Stimulated activated CD8-positive, alpha-beta memory T cell treated with anti-CD3 and anti-CD28 coated beads, Interleukin-2, amount 100 ng/mL, for 1 hour (primary cell): ENCODE data around the gene CYP2F1.
A peak's percentile ranks its signal among the peaks of the same experiment; 100 is the strongest.
"Not testable (repeated sequence)": the region's sequence is repeated elsewhere in the genome, so short reads cannot be mapped to it uniquely, and the experiment has no call there.

ENCODE experiments used
- DNase-seq, 2 donors: peaks; one replicate each; pipeline ENCODE4 v3.0.0-alpha.2; 2020; ENCODE audit warnings: low read depth in 2 of 2

The CYP2F1 gene

DNA sequence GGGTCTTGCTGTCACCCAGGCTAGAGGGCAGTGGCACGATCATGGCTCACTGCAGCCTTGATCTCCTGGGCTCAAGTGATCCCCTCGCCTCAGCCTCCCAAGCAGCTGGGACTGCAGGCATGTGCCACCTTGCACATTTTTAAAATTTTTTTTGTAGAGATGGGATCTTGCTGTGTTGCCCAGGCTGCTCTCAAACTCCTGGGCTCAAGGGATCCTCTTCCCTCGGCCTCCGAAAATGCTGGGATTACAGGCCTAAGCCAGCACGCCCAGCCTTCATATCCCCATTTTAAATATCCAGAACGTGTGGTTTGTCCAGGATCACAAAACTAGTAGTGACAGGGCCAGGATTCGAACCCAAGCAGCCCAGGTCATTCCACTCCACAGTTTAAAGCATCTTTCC lies 13.1 kb downstream of the CYP2F1 start:
- not testable (repeated sequence) for DNase-seq

DNA sequence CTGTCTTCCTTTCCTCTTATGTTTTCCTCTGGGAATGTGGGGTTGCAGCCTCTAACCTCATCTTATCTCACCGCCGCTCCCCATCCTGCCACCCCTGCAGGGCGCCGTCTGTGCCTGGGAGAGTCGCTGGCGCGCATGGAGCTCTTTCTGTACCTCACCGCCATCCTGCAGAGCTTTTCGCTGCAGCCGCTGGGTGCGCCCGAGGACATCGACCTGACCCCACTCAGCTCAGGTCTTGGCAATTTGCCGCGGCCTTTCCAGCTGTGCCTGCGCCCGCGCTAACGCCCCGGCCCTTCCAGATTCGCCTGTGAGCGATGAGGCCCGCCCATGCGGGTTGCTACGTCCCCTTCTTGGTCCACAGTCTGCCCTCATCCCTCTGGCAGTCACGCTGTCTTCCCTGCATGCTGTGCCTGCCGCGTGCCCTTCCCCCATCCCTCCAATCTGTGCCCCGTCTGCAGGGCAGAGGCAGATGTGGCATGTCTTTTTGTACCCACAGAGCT lies 13.6 kb downstream of the CYP2F1 start:
- peak; percentile 34 to 48 for DNase-seq

DNA sequence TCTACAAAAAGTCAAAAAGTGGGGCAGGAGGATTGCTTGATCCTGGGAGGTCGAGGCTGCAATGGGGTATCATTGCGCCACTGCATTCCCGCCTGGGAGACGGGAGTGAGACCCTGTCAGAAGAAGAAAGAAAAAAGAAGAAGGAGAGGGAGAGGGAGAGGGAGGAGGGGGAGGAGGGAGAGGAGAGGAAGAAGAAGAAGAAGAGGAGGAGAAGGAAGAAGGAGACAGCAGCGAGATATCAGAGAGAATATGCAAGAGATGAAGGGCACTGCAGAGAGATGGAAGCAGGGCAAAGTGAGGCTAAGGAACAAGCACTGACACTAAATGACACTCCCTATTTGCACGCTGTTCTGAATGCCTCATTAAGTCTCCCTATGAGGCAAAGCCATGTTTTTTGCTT lies 14.5 kb downstream of the CYP2F1 start:
- DNase-seq = no peak

DNA sequence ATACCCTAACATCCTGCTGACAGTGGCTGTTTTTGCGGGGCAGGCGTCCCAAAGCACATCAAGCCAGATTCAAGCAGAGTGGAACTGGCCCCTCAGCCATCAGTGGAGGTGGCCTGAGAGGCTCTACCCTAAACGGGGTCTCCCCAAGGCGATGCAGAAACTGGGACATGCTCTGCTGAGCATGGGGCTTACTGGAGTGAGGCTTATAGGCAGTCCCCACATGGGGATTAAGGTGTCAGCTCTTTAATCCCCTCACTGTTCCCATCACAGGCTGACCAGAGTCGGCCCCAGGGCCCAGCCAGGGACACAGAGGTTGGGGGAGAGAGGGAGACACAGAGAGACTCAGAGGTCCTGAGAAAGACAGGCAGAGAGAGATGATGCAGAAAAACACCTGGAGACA lies 17.0 kb downstream of the CYP2F1 start:
- DNase-seq = no peak

DNA sequence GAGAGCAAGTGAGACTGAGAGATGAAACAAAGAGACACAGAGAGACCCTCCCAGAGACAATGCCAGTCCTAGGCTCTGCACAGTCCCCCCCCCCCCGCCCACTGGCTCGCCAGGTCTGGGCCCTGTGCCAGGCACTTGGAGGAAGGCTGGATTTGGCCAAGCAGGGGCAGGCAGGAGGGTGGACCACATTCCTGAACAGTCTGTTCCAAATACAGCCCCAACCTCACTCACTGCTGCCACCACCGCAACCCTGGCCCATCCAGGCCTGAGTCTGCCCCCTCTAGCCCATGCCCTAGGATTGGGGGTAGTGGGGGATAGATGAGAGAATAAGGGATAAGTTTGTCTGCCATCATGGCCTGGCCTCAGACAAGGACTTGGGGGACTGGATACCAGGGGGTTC lies 19.0 kb downstream of the CYP2F1 start:
- no peak for DNase-seq

DNA sequence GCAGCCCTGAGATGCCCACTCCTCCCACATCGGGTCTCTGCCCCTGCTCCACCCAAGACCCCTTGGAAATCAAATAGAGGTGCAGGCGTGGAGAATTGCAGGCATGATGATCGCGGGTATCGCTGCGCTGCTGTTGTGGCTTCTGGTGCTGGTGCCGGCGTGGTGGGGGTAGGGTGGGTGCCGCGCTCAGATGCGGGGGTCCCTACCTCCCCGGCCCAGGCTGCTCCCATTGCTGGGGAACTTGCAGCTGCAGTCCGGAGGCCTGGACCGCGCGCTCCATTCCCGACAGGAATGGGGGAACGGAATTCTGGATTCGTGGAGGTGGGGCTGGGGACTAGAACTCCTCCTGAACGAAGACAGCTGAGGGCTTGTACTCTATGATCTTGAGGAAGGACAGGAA lies 20.4 kb downstream of the CYP2F1 start:
- no peak for DNase-seq

DNA sequence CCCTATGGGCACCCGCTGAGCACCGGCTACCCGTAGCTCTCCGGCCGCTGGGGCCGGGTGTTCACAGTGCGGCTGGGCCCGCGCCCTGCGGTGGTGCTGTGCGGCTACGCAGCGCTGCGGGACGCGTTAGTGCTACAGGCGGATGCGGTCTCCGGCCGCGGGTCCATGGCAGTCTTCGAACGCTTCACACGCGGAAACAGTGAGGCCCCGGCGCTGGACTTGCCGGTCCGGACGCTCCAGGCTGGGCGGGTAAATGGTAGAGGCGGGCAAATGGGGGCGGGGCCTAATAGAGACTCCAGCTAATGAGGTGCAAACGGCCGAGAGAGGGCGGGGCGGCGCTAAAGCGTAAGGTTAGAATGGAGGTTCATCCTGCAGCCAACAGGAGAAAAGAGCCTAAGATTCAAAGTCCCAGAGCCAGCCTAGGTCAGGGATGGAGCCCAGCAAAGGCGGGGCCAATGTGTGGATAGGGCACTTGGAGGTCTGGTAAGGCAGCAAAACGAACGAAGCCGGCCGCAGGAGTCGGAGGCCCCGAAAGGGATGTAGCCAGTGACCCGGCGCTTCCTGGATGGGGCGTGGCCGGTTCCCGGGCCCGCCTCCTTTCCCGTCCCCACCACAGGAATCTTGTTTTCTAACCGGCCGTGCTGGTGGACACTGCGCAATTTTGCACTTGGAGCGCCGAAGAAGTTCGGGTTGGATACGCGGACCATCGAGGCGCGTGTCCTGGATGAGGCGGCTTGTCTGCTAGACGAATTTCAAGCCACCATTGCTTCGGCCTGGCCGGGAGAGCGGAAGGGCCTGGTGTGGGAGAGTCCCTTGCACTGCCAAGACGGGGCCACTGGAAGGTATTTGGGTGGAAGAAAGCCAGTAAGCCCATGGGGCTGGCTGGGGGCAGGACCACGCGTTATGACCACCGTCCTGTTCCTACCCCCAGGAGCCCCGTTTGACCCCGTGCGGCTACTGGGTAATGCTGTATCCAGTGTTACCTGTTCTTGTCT lies 21.5 kb downstream of the CYP2F1 start:
- DNase-seq = not testable (repeated sequence)

DNA sequence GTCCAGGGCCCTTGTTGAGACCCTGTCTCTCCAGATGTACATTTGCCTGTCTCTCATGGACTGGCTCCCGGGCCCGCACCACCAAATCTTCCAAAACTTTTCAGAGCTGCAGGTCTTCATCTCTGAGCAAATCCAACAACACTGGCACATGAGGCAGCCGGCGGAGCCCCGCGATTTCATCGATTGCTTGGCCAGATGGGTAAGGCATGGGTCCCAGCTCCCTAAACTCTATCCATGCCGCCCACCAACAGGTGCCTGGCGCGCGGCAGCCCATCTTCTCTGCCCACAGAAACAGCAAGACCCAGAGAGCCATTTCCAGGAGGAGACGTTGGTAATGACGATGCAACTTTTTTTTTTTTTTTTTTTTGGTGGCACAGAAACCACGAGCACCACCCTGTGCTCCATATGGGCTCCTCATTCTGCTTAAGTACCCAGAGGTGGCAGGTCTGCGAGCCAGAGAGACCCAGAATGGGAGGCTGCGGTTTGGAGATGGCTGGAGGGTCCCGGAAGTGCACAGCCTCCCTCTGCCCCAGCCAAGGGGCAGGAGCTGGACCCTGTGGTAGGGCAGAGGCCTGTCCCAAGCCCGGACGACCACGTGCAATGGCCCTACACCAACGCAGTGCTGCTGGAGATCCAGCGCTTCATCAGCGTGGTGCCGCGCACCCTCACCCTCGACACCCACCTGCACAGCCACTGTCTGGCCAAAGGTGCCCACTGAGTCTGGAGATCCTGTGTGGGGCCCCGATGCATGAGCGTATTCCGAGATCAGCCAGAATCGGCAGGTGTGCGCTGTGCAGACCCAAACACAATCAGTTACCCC lies 22.6 kb downstream of the CYP2F1 start:
- DNase-seq = no peak

DNA sequence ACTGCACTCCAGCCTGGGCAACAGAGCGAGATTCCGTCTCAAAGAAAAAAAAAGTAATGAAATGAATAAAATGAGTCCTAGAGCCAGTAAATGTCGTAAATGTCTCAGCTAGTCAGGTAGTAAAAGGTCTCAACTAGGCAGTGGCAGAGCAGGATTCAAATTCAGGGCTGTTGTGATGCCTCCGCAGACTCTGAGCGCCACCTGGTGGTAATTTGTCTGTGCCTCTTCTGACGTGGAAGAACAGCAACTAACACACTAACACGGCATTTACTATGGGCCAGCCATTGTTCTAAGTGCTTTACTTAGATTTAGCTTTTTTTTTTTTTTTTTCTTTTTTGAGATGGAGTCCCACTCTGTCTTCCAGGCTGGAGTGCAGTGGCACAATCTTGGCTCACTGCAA lies 30.2 kb downstream of the CYP2F1 start:
- DNase-seq = peak; percentile 75 to 81

DNA sequence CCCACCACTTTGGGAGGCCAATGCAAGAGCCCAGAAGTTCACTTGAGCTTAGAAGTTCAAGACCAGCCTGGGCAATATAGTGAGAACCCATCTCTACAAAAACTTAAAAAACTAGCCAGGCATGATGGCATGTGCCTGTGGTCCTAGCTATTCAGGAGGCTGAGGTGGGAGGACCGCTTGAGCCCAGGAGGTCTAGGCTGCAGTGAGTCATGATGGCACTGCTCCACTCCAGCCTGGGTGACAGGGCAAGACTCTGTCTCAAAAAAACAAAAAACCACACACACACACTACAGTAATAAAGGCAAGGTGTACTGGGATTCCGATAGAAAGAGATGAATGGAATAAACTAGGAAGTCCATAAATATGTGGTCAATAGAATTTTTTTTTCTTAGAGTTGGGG lies 35.6 kb downstream of the CYP2F1 start:
- DNase-seq = no peak

DNA sequence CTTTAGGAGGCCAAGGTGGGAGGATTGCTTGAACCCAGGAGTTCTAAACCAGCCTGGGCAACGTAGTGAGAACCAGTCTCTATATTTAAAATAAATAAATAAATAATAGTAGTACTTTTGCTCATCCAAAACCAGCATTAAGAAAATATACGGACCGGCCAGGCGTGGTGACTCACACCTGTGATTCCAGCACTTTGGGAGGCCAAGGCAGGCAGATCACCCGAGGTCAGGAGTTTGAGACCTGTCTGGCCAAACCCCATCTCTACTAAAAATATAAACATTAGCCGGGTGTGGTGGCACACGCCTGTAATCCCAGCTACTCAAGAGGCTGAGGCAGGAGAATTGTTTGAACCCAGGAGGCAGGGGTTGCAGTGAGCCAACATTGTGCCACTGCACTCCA lies 36.8 kb downstream of the CYP2F1 start:
- not testable (repeated sequence) for DNase-seq

DNA sequence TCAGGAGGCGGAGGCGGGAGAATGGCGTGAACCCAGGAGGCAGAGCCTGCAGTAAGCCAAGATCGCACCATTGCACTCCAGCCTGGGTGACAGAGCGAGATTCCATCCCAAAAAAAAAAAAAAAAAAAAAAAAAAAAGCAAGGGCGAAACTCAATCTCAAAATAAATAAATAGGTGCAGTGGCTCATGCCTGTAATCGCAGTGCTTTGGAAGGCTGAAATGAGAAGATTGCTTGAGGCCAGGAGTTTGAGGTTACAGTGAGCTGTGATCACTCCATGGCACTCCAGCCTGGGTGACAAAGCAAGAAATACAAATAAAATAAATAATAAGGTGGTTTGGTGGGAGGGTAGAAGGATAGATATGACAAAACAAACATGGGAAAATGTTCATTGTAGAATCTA lies 39.8 kb downstream of the CYP2F1 start:
- DNase-seq = no peak

DNA sequence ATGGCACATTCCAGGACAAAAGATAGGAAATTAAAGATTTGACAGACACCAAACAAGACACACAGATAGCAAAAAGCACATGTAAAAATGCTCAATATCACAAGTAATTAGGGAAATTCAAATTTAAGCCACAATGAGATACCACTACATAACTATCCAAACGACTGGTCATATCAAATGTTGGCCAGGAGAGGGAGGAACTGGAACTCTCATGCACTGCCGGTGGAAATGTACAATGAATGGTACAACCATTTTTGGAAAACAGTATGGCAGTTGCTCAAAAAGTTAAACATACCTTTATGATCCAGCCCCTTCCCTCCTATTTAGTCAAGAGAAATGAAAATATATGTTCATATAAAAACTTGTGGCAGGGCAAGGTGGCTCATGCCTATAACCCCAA lies 42.0 kb downstream of the CYP2F1 start:
- DNase-seq = no peak

DNA sequence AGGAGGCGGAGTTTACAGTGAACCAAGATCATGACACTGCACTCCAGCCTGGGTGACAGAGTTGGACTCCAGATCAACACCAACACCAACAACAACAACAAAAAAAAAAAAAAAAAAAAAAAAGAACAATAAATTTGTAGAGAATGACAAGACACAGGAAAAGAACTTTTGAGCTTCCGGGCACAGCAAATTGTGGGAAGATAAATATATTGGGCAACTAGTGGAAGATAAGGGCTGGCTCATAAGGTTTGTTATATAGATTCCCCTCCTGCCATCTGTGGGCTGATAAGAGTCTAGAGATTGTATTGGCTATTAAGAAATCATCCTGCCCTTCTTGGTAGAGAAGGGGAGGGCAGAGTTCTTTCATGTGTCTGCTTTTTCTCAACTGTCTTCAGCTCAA lies 45.6 kb downstream of the CYP2F1 start:
- DNase-seq = no peak

DNA sequence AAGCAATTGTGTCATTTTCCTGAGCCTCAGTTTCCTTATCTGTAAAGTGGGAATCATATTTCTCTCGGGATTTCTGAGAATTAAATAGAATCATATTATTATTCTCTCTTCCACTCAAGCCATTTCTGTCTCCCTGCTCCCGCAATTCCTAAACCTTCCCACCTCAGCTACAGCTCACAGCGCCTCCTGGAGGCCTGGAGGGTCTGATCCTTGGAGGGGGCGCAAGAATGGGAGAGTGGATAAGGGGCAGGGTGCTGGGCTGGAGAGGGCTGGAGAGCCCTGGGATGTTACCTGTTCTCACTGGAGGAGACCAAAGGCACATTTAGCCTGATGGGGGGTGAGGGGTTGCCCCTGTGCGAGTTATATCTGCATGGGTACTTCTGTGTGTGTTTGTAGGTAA lies 47.7 kb downstream of the CYP2F1 start:
- DNase-seq = no peak

DNA sequence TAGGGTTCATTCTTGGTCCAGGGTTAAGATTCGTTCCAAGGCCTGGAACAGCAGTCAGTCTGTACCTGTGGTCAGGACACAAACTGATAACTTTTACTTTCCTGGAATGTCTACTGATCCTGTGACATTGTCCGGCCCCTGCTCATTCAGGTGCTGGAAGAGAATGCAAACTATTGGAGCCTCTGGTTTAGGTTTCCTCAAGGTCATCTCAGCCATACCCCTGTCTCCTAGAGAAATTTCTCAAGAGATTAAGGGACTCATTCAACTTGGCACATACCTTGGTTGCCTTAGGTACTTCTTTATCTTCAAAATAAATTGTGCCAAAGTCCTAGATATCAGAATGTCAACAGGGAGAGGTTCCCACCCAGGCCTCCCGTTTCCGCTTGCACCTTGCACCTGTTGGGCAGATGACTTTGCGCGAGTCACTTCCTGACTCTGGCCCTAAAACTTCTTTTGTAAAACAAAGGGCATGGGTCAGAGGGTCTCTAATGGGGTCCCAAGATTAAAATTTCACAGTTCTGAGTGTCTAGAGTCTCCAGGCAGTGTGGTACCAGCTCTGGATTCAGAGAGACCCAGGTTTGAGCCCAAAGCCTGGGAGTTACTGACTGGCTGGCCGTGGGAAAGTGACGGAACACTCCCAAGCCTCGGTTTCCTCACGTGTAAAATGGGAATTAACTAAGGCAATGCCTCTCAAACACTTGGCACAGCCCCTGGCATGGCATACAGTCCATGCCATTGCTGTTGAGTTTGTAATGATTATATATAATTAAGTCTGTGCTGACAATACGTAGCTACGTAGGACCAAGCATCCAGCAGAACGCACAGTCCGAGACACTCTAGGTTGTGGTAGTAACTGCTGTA lies 52.9 kb downstream of the CYP2F1 start:
- DNase-seq = no peak

DNA sequence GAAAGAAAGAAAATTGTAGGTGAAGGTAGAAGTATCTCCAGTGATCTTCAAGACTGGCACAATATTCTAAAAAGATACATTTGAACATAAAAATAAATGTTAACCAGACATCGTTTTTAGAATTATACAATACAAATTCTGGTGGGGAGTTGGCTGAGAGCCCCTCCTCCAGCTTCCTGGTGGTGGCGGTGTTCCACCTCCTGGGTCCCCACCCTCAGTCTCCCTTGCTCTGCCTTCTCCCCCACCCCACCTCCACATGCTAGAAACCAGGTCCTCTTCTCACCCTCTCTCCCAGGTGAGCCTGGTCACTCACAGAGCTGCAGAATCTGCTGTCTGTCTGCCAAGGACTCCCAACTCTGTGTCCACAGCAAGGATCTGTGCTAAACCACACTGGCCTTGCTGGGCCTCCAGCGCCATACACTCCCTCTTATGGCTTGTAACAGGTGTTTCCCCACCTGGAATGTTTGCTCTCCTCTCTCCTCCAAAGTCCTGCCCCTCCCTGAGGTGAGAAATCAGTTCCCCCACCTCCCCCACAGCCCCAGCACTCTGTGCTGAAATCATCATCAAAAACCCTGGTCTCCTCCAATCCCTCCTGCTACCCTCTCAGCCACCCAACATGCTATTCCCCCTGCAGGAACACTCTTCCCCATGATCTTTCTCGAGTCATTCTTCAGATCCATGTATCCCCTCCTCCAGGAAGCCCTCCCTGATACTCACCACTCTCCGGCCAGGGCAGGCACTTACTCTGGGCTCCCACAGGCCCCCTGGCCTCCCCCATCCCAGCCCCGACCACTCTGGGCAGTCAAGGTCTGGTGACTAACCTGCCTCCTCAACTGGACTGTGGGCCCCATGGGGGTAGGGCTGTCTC lies 58.3 kb downstream of the CYP2F1 start:
- no peak for DNase-seq

DNA sequence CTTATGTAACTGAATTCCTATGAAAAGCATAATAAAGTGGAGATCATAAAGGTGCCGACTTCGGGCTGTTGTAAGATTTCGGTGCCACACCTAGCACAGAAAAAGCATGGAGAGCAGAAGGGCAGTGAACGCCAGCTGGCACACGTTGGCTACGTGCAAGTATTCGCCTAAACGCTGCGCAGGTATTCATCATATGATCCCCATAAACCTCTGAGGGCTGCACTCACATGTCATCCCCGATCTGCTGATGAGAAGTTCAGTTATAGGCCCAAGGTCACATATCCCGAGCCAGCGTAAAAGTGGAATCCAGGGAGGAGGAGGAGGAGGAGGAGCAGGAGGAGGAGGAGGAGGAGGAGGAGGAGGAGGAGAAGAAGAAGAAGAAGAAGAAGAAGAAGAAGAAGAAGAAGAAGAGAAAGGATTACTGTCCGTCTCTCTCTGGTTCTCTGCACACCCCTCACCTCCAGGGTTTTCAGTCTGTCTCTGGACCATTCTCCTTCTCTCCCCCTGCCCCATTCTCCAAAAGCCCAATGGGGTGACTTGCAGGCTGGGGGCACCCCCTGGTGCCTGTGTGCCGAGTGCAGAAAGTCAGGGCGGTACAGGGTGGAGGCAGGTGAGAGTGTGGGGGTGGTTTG lies 60.2 kb downstream of the CYP2F1 start:
- no peak for DNase-seq

DNA sequence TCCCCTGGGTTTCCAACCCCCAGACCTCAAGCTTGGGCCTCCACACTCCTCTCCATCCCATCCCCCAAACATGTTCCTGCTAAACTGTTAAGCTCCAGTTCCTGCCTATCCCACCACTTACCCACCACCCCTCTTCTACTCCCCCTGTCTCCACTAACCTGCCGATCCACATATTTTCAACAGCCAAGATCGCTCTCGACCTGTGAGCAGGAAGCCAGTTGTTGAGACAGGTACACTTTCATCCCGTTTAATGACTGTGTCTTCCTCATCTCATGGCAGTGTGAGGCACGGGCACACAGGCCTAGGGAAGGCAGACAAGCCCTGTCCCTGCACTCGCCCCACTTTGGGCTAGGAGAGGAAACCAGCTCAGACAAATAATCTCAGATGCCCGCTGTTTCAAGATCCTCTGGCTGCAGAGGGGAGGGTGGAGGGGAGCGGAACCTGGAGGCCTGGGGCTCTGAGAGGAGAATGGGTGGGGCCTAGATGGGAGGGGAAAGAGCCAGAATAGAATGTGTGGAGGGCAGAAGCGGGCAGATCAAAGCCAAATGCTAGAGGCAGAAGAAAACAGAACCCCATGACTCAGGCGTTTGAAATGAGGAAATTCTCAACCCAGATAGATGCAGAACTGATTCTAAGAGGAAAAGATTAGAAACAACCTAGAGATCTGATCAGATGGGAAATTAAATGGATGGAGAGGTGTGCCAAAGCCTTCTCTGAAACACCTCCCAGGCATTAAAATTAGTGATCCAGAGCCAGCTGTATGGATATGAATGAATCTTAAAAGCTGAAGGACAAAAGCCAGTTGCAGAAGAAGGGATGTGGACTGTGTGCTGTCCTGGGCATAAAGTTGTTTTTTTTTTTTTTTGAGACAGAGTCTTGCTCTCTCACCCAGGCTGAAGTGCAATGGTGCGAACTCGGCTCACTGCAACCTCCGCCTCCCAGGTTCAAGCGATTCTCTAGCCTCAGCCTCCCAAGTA lies 61.9 kb downstream of the CYP2F1 start:
- DNase-seq = peak in 1 of 2 donors; percentile 8
